Endothelial cell of hepatic sinusoid (primary cell): ENCODE results near the gene GSTT4.
"Not testable (repeated sequence)": the region's sequence is repeated elsewhere in the genome, so short reads cannot be mapped to it uniquely, and the experiment has no call there.

ENCODE experiments used
- in situ Hi-C: cut with HindIII; loops from 2 replicates; pipeline ENCODE4 v1.10.0; 2017; ENCODE audit warnings: low sequenced_read_pairs

The GSTT4 gene

DNA sequence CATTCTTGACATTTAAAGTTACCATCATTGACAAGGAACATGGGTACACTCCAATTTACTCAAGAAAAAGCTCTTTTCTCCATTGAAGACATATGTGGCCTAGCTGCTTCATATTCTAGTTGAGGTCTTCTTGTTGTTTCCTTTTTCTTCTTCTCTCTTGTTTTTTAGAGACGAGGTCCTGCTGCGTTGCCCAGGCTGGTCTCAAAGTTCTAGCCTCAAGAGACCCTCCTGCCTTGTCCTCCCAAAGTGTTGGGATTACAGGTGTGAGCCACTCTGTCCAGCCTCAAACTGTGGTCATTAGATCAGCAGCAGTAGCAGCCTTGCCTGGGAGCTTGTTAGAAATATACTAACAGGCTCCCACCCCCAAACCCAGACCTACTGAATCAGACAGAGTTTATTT, 12.2 kb downstream of the GSTT4 start:
- in situ Hi-C loops: not testable (repeated sequence)

DNA sequence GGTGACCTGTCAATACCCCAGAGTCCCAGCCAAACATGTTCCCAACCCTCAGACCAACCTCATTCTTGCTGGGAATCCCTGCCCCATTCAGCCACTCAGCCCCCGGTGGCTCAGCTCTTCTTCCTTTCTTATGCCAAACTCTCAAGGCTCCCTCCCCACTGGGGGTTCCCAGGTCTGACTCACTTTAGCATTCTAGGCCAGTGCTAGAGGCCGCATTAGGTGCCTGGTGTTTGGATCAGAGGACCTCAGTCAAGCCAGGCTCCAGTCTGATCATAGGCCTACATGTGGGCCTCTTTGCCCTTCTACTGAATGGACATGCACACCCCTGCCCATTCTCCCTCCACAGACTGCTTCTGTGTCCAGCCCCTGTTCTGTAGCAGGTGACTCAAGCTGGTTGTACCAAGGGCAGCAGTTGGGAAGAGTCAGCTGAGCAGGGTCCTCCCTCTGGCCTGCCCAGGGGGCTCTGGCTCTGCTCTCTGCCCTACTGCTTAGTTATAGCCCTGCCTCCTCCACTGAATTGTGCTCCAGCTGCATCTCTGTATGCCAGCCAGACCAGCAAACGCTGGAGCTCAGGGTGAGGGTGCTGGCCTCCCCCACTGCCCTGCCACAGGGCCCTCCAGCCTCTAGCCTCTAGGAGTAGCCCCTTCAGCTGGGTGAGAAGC, 15.5 kb downstream of the GSTT4 start:
- in situ Hi-C loops: not testable (repeated sequence)

DNA sequence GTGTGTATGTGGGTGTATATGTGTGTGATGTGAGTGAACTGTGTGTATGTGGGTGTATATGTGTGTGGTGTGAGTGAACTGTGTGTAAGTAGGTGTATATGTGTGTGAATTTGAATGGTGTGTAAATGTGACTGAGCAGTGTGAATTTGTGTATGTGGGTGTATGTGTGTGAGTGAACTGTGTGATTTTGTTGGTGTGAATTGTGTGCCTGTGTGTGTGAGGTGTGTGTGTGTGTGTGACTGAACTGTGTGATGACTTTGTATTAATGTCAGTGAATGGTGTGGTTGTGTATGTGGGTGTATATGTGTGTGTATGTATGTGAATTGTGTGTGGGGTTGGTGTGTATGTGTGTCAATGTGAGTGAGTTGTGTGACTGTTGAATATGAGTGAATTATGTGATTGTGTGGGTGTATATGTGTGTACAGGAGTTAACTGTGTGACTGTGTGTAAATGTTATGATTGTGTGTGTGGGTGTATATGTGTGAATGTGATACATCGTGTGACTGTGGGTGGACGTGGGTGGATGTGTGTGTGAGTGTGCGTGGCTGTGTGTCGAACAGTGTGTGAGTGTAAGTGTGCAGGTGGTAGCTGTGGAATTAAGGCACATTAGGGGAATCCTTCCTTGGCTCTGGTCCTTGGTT, 18.6 kb downstream of the GSTT4 start:
- in situ Hi-C loops: not testable (repeated sequence)

DNA sequence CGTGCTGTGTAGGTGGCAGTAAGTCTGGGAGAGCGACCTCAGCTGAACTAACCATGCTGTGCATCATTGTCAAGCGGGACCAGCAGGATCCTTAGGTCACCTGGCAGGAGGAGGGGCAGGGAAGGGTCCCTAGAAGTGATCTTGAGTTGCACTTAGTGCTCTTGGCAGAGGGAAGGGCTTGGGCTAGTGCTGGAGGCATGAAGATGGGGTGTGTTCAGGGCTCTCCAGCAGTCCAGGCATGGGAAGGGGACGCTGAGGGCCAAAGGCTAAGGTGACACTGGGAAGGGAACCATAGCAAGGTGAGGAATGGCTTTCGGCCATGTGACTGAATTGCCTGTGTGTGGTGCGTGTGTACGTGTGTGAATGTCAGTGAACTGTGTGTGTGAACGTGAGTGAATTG, 19.2 kb downstream of the GSTT4 start:
- in situ Hi-C loops: not testable (repeated sequence)

DNA sequence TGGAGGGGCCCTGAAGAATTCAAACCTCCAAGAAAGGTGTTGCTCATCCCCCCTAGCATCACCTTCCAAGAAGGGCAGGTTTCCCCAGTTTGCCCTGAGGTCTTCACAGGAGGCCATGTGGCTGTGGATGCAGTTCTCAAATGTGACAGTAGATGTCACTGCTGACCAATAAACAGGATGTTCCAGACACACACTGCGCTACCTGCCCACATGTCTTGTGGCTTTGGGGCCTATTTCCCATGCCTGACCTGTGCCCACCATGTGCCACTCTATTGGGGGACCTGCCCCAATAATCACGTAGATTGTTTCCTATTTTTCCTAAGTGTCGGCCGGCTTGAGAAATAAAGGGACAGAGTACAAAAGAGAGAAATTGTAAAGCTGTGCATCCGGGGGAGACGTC, 20.8 kb downstream of the GSTT4 start:
- in situ Hi-C loops: no loop called here

DNA sequence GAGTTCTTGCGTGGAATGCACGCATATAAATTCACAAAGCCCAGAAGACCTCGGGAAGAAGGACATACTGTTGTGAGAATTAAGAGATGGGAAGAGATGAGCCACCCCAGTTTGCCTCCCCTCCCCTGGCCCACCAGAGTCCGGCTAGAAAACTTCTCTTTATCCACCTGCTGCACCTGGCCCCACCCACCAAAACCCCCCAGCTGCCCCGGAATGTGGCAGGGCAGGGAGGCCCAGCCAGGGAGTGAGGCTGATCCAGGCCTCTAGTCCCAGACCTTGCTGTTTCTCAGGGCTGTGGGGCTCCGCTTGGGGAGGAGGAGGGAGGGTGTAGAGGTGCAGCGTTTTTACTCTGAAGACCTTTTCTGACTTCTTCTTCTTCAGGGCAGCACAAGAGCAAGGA, 24.7 kb downstream of the GSTT4 start:
- in situ Hi-C loops: not testable (repeated sequence)

DNA sequence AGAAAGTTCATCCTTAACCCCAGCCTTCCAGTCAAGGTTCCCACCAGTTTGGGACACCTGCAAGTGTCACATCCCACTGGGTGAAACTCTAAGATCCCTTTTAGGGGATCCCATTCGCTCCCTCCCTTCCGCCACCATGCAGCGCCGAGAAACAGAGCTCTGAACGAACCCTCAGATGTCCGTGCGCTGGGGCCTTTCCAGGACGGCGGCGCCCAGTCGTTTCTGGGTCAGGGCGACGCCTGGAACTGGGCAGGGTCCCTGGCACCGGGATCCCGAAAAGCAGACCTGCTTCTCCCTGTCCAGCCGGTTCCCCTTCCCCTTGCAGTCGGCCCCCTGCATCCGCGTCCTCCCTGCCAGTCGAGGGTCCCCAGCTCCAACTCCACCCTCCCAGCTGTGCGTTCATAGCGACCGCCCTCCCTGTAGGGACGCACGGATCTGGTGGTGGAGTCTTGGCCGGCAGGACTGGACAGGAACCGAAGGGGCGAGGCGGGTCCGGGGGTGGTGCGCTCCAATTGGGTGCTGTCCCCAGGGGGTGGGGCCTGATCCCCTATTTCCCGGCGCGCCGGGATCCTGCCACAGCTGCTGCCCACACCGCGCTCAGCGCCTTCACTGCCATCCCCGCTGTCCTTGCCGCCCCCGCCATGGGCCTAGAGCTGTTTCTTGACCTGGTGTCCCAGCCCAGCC, 25.6 kb downstream of the GSTT4 start, which contains the start of gene GSTT2:
Gene GSTT2 (plus strand): TSS at position 578 of the 684 bp plus-strand sequence.
- in situ Hi-C loops: not testable (repeated sequence)

DNA sequence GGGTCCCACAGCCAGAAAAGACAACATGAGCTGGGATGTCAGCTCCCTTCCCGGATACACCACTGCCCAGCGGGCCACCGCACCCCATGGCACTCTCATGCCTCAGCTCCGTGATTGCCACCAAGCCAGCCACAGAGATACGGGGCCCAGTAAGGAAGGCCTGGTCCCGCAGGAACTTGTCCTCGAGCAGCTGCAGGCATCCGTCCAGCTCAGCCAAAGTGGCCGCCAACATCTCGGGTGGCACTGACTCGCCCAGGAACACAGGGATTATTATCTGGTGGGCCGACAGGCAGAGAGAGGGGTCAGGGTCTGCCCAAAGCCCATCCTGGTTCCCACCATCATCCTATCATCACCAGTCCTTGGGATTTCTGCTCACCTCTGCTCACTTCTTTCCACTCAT, 27.9 kb downstream of the GSTT4 start:
- in situ Hi-C loops: not testable (repeated sequence)

DNA sequence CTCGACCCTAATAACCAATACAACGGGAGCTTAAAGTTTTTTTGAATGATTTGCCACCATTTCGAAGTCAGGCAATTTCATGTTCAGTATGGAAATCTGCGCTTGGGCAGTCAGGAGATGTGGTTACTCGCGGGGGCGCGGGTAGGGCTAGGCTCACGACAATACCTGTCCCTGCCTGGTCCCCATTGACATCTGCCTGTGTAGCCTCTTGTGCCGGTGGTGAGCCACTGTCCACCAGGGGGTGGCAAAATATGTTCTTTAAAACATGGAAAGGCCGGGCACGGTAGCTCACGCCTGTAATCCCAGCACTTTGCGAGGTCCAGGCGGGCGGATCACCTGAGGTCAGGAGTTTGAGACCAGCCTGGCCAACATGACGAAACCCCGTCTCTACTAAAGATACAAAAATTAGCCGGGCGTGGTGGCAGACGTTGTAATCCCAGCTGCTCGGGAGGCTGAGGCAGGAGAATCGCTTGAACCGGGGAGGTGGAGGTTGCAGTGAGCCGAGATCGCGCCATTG, 30.4 kb downstream of the GSTT4 start:
- in situ Hi-C loops: not testable (repeated sequence)

DNA sequence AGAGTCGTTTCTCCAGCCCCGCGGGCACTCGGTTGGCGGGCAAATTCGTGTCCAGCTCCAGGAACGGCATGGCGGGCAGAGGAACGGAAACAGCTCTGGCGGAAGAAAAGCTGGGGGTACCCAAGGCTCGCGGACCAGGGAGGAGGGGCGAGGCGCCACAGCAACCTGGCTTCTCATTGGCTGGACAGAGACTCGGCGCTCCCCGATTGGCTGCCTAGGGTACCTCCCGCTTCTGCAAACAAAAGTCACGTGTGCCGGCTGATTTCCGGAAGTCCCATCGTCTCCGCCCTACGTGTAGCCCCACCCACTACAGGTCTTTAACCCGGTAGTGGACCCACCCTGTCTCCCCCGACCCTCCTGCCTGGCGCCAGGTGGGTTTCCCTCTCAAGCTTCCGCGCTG, 30.9 kb downstream of the GSTT4 start, which contains the start of gene DDT:
Gene DDT (minus strand): TSS at position 97 of the 400 bp plus-strand sequence. CDS start 27 bp downstream, at position 70.
- in situ Hi-C loops: not testable (repeated sequence)

DNA sequence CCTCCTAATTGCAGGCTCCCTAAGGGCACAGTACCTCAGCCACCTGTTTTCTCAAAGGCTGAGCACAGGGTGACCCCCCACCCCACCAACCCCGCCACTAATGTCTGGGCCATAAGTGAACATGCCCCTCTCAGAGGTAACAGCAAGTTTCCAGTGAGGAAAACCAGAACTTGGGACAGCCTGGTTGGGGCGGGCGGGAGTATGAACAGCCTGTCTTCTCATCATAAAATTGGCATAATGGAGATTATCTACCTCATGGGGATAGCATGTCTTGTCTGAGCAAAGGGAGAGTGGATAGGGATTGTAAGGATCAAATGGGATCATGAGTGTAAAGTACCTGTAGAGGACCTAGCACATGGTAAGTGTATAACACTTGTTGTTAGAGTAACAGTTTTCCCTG, 33.3 kb downstream of the GSTT4 start:
- in situ Hi-C loops: not testable (repeated sequence)

DNA sequence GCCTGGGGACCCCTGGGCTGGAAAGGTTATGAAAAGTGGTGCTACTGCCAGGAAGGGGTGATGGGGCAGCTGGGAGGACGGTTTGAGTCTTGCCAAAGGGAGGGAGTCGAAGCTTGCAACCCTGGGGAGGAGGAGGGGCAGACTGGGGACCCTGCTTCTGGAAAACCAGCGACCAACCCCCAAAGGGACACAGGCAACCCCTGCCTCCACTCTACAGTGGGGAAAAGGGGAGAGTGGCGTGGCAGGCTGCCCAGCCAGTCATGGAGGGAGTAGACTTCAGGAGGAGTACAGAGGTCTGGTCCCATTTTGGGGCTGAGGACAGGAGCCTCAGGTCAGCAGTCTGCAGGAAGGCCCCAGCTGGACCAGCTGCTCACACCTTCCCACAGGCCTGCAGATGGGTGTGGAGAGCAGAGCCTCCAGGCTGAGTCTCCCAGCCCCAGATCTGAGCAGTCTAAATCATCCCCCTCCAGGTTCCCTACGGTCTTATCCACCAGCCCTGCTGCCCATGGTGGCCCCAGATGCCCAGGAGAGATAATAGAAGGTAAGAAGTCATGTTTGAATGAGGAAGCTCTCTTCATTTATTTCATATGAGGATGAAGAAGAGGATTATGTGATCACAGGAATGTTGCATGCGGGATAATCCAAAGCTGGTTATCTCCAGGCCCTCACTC, 34.3 kb downstream of the GSTT4 start:
- in situ Hi-C loops: no loop called here

DNA sequence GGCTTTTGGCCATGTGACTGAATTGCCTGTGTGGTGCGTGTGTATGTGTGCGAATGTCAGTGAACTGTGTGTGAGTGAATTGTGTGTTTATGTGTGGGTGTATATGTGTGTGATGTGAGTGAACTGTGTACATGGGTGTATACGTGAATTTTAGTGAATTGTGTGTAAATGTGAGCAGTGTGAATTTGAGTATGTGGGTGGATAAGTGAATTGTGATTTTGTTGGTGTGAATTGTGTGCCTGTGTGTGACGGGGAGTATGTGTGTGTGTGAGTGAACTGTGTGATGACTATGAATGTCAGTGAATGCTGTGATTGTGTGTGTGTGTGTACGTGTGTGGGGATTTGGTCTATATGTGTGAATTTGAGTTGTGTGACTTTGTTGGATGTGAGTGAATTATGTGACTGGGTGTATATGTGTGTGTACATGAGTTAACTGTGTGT, 35.0 kb downstream of the GSTT4 start:
- in situ Hi-C loops: no loop called here

DNA sequence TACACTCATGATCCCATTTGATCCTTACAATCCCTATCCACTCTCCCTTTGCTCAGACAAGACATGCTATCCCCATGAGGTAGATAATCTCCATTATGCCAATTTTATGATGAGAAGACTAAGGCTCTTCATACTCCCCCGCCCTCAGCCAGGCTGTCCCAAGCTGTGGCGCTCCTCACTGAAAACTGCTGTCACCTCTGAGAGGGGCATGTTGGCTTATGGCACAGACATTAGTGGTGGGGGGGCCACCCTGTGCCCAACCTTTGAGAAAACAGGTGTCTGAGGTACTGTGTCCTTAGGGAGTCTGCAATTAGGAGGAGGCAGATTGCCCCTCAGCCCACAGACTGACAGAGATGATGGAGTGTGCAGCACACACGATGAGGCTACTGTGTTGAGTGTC, 36.2 kb downstream of the GSTT4 start:
- in situ Hi-C loops: no loop called here

DNA sequence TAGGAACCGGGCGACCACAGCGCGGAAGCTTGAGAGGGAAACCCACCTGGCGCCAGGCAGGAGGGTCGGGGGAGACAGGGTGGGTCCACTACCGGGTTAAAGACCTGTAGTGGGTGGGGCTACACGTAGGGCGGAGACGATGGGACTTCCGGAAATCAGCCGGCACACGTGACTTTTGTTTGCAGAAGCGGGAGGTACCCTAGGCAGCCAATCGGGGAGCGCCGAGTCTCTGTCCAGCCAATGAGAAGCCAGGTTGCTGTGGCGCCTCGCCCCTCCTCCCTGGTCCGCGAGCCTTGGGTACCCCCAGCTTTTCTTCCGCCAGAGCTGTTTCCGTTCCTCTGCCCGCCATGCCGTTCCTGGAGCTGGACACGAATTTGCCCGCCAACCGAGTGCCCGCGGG, 38.7 kb downstream of the GSTT4 start, which contains the start of gene DDTL:
Gene DDTL (plus strand): TSS at position 321 of the 400 bp plus-strand sequence. CDS start 27 bp downstream, at position 348.
- in situ Hi-C loops: not testable (repeated sequence)

DNA sequence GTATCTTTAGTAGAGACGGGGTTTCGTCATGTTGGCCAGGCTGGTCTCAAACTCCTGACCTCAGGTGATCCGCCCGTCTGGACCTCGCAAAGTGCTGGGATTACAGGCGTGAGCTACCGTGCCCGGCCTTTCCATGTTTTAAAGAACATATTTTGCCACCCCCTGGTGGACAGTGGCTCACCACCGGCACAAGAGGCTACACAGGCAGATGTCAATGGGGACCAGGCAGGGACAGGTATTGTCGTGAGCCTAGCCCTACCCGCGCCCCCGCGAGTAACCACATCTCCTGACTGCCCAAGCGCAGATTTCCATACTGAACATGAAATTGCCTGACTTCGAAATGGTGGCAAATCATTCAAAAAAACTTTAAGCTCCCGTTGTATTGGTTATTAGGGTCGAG, 39.2 kb downstream of the GSTT4 start:
- in situ Hi-C loops: not testable (repeated sequence)

DNA sequence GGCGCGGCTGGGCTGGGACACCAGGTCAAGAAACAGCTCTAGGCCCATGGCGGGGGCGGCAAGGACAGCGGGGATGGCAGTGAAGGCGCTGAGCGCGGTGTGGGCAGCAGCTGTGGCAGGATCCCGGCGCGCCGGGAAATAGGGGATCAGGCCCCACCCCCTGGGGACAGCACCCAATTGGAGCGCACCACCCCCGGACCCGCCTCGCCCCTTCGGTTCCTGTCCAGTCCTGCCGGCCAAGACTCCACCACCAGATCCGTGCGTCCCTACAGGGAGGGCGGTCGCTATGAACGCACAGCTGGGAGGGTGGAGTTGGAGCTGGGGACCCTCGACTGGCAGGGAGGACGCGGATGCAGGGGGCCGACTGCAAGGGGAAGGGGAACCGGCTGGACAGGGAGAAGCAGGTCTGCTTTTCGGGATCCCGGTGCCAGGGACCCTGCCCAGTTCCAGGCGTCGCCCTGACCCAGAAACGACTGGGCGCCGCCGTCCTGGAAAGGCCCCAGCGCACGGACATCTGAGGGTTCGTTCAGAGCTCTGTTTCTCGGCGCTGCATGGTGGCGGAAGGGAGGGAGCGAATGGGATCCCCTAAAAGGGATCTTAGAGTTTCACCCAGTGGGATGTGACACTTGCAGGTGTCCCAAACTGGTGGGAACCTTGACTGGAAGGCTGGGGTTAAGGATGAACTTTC, 44.0 kb downstream of the GSTT4 start, which contains the start of gene GSTT2B:
Gene GSTT2B (minus strand): TSS at position 112 of the 688 bp plus-strand sequence. CDS start 64 bp downstream, at position 48.
- in situ Hi-C loops: not testable (repeated sequence)

DNA sequence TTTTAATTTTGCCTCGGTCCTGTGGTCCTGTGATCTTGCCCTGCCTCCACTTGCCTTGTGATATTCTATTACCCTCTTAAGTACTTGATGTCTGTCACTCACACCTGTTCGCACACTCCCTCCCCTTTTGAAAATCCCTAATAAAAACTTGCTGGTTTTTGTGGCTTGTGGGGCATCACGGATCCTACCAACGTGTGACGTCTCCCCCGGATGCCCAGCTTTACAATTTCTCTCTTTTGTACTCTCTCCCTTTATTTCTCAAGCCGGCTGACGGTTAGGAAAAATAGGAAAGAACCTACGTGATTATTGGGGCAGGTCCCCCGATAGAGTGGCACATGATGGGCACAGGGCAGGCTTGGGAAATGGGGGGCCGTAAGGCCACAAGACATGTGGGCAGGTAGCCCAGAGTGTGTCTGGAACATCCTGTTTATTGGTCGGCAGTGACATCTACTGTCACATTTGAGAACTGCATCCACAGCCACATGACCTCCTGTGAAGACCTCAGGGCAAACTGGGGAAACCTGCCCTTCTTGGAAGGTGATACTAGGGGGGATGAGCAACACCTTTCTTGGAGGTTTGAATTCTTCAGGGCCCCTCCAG, 48.9 kb downstream of the GSTT4 start:
- in situ Hi-C loops: not testable (repeated sequence)

DNA sequence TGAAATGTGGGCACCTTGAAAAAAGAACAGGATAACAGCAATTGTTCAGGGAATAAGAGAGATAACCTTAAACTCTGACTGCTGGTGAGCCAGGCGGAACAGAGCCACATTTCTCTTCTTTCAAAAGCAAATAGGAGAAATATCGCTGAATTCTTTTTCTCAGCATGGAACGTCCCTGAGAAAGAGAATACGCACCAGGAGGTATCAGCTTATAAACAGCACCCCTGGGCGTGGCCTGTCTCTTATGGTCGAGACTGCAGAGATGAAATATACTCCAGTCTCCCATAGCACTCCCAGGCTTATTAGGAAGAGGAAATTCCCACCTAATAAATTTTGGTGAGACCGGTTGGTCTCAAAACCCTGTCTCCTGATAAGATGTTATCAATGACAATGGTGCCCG, 49.4 kb downstream of the GSTT4 start:
- in situ Hi-C loops: not testable (repeated sequence)

DNA sequence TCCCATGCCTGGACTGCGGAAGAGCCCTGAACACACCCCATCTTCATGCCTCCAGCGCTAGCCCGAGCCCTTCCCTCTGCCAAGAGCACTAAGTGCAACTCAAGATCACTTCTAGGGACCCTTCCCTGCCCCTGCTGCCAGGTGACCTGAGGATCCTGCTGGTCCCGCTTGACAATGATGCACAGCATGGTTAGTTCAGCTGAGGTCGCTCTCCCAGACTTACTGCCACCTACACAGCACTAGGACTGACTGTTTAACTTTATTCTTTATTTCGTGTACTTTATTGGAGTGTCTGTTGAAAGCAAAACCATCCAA, 50.3 kb downstream of the GSTT4 start:
- in situ Hi-C loops: not testable (repeated sequence)
